PFSK-1 (cell line): ENCODE results near the gene IGSF10.

Experiments used
- POLR2AphosphoS5 ChIP-seq: IDR thresholded peaks from 2 replicates; pipeline ENCODE4 v1.6.1; 2012; ENCODE audit warnings: low read depth, mild to moderate bottlenecking, control low read depth, low read length, moderate library complexity
- REST ChIP-seq, 2 experiments: IDR thresholded peaks; 2 replicates each; pipeline versions ENCODE4 v1.6.1 to v1.8.0; 2011 to 2012; ENCODE audit warnings: low read depth in 2 of 2, low read length in 2 of 2, control low read depth in 1 of 2, inconsistent platforms in 1 of 2, mild to moderate bottlenecking in 1 of 2, moderate library complexity in 1 of 2; ENCODE audit not compliant: insufficient read depth in 1 of 2
- SIN3A ChIP-seq: IDR thresholded peaks from 2 replicates; pipeline ENCODE4 v1.6.1; 2012; ENCODE audit warnings: mild to moderate bottlenecking, low read length, moderate library complexity, borderline replicate concordance; ENCODE audit not compliant: insufficient read depth
- TAF1 ChIP-seq: IDR thresholded peaks from 2 replicates; pipeline ENCODE4 v1.6.1; 2012; ENCODE audit warnings: low read length, control low read depth, borderline replicate concordance; ENCODE audit not compliant: insufficient read depth

GRCh38 chr3:151460228-151460627 is 633 bp downstream of the IGSF10 start:
- no peak for TF ChIP-seq POLR2AphosphoS5
- TF ChIP-seq TAF1, result no peak
- TF ChIP-seq REST (IDR thresholded peaks at IDR 0.05; ENCODE audit: insufficient read depth in 1 of 2, low read depth in 2 of 2, low read length in 2 of 2), result no peak
- TF ChIP-seq SIN3A, result no peak
